OCI-LY1 (cell line): ENCODE measurements around the gene C8G.

Source experiments
- EZH2 ChIP-seq: fragments of 200-600 bp; sonication (generic), shearing (Covaris generic); IDR thresholded peaks from 2 replicates; pipeline ENCODE4 v1.8.0; 2017; ENCODE audit warnings: borderline replicate concordance, mixed run types, mild to moderate bottlenecking, antibody characterized with exemption, low read length, moderate library complexity, mixed read lengths
- TF ChIP-seq, protein P1 (sequence below): fragments of 200-600 bp; sonication (generic), shearing (Covaris generic); IDR thresholded peaks from 2 replicates; pipeline ENCODE4 v1.5.1; 2017; ENCODE audit warnings: mild to moderate bottlenecking, antibody characterized with exemption, low read length, moderate library complexity, mixed read lengths

DNA sequence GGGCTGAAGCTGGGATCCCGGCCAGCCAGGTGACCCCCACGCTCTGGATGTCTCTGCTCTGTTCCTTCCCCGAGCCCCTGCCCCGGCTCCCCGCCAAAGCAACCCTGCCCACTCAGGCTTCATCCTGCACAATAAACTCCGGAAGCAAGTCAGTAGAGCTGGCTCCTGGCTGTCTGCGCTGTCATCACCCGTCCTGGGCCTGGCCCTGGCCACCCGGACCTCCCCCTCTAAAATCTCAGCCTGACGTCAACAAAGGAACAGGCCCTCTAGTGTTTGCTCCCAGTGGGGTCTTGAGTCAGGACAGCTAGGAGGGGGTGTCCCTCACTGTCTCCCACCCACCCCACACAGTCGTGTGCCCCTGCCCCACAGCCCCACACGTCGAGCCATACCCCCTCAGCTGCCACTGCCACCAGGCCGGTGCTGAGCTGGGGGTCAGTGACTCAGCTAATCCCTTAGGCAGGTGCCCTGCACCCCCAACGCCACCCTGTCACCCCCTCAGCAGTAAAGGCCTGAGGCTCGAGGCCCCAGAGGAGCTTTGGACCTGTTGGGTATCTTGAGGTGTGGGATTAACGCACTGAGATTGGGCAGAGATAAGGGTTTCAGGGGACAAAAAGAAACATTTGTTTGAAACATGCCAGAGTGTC is 36.7 kb downstream of the C8G start:
- TF ChIP-seq, protein P1, sequence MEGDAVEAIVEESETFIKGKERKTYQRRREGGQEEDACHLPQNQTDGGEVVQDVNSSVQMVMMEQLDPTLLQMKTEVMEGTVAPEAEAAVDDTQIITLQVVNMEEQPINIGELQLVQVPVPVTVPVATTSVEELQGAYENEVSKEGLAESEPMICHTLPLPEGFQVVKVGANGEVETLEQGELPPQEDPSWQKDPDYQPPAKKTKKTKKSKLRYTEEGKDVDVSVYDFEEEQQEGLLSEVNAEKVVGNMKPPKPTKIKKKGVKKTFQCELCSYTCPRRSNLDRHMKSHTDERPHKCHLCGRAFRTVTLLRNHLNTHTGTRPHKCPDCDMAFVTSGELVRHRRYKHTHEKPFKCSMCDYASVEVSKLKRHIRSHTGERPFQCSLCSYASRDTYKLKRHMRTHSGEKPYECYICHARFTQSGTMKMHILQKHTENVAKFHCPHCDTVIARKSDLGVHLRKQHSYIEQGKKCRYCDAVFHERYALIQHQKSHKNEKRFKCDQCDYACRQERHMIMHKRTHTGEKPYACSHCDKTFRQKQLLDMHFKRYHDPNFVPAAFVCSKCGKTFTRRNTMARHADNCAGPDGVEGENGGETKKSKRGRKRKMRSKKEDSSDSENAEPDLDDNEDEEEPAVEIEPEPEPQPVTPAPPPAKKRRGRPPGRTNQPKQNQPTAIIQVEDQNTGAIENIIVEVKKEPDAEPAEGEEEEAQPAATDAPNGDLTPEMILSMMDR, result no peak
- no peak for TF ChIP-seq EZH2
